ENCODE measurements around the gene RSAD1.

- TF ChIP-seq CTCF (IDR thresholded peaks at IDR 0.05) (no peak), POLR2A (IDR thresholded peaks at IDR 0.05) (no peak)
Measured at GRCh38 chr17:50429793-50430192, 48.9 kb upstream of the RSAD1 start.

Measured in body of pancreas (tissue), 4 donors.